ENCODE results near the gene HRH2.

- TF ChIP-seq EZH2phosphoT487 (IDR thresholded peaks at IDR 0.05; ENCODE audit: insufficient read depth, low read depth) (no peak), EZH2 (IDR thresholded peaks at IDR 0.05; ENCODE audit: insufficient read depth, poor library complexity, severe bottlenecking) (no peak)
These were observed 5.6 kb downstream of the HRH2 start for GRCh38 chr5:175663186-175664184.
